ENCODE data around the gene KIF3C.

- no peak for TF ChIP-seq POLR2AphosphoS5 (IDR thresholded peaks at IDR 0.05; ENCODE audit: insufficient read depth, low read depth, low read length)
- TF ChIP-seq CTCF (IDR thresholded peaks at IDR 0.05; ENCODE audit: extremely low read depth in 1 of 2, insufficient read depth in 1 of 2, low read depth in 1 of 2, low read length in 2 of 2) = no peak
- no peak for TF ChIP-seq POLR2A (IDR thresholded peaks at IDR 0.05; ENCODE audit: low read depth, low read length)
- no peak for TF ChIP-seq JUN (IDR thresholded peaks at IDR 0.05; ENCODE audit: borderline replicate concordance, insufficient read depth, insufficient read length, low read depth)
- no peak for TF ChIP-seq FOS (IDR thresholded peaks at IDR 0.05; ENCODE audit: borderline replicate concordance, insufficient read depth, low read length)
Measured at GRCh38 chr2:25976983-25977741, 5.1 kb downstream of the KIF3C start.

Measured in endothelial cell of umbilical vein (primary cell).